GM10266 (cell line): ENCODE measurements around the gene FOXO4.

Experiments
- DNase-seq: peaks from one replicate; pipeline ENCODE4 v3.0.0; 2012; ENCODE audit errors: extremely low spot score
- TF ChIP-seq, protein P1 (sequence below): IDR thresholded peaks from 2 replicates; pipeline ENCODE4 v1.5.1; 2012; ENCODE audit warnings: mild to moderate bottlenecking, low read depth; ENCODE audit not compliant: control insufficient read depth, insufficient read depth; ENCODE audit errors: missing control alignments

The FOXO4 gene

DNA sequence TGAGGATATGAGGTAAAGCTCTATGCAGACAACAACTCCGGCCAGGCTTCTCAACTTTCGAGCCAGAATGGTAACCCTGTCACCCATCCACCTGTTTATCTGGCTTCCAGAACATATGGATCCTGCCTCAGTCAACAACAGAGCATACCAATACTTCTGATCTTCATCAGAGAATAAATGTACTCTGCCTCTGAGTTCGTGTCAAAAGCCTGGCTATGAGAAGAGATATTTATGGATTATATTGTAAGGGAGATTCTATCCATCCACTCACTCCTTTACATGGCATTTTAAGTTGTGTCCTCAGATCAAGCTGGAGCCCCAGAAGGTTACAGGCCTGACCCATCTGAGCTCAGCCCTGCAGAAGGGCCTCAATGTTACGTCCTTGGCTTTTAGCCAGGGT is 9.8 kb upstream of the FOXO4 start:
- TF ChIP-seq, protein P1, sequence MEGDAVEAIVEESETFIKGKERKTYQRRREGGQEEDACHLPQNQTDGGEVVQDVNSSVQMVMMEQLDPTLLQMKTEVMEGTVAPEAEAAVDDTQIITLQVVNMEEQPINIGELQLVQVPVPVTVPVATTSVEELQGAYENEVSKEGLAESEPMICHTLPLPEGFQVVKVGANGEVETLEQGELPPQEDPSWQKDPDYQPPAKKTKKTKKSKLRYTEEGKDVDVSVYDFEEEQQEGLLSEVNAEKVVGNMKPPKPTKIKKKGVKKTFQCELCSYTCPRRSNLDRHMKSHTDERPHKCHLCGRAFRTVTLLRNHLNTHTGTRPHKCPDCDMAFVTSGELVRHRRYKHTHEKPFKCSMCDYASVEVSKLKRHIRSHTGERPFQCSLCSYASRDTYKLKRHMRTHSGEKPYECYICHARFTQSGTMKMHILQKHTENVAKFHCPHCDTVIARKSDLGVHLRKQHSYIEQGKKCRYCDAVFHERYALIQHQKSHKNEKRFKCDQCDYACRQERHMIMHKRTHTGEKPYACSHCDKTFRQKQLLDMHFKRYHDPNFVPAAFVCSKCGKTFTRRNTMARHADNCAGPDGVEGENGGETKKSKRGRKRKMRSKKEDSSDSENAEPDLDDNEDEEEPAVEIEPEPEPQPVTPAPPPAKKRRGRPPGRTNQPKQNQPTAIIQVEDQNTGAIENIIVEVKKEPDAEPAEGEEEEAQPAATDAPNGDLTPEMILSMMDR: no peak
- no peak for DNase-seq

DNA sequence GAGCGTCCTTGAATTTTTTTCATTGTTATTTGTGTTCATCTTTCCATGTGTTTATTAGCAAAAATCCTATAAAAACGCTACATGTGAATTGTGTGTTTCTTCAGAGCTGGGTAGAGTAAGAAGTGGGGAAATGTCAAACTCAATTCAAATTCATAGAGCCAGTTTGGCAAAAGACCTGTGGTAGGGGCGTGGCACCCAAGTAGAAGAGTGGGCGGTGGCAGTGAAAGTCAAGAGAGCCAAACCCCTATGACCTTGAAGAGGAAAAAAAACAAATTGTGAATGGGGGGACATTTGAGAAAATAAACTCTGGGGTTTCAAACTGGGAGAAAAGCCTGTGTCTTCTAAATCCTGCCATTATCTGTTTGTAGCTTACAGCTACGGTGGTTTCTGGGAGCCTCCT is 4.4 kb upstream of the FOXO4 start:
- TF ChIP-seq, protein P1: no peak

DNA sequence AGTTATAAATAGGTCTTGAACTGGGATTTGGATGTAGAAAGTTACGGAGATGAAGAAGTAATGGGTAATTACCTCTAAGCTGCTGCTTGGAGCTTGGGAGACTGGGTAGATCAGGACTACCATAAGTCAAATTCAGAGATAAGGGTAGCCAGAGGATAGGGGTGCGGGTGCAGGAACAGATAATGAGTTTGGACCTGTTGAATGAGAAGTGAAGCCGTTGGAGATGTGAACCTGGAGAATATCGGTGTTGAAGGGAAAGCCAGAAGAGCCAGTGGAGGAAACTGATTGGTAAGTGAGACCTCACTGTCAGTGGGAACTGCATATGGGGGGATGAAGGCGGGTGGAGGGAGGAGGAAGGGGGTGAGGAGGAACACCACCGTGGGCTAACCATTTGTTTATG is 618 bp upstream of the FOXO4 start:
- DNase-seq: no peak
- TF ChIP-seq, protein P1: no peak

More for the DNA sequence above, 4.4 kb upstream of the FOXO4 start:
- no peak for DNase-seq

DNA sequence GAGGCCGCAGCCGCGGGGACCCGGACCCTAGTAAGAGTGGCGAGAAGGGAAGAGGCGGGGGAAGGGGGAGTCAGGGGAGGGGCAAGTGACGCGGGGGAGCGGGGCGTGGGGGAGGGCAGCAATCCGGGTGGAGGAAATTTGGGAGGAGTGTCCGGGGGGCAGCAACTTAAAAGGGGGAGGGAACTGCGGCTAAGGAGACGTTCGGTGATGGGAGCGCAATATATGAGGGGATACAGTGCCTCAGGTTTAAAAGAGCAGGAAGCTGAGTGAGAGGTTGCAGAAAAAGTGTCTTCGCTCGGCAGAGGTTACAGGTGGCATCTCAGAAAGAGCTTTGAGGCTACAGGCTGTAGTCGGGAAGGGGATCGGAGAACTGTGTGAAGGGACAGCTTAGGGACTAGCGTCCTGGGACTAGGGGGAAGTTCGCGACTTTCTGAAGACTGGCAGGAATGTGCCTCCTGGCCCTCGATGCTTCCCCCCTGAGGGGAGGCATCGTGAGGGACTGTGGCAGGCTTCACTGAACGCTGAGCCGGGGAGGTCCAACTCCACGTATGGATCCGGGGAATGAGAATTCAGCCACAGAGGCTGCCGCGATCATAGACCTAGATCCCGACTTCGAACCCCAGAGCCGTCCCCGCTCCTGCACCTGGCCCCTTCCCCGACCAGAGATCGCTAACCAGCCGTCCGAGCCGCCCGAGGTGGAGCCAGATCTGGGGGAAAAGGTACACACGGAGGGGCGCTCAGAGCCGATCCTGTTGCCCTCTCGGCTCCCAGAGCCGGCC is 519 bp downstream of the FOXO4 start:
- TF ChIP-seq, protein P1: no peak
- peak; percentile 40 for DNase-seq

- DNase-seq: no peak
- TF ChIP-seq, protein P1: no peak
Measured at GRCh38 chrX:71096760-71097032, 1.0 kb downstream of the FOXO4 start.

GRCh38 chrX:71098302-71098701 is 2.7 kb downstream of the FOXO4 start:
- TF ChIP-seq, protein P1: peak; percentile 63
- DNase-seq: peak; percentile 28

GRCh38 chrX:71098951-71099506 is 3.4 kb downstream of the FOXO4 start:
- no peak for DNase-seq
- TF ChIP-seq, protein P1: no peak
